NCI-H69 (cell line): ENCODE data around the gene ADCK1.
A peak's percentile ranks its signal among the peaks of the same experiment; 100 is the strongest.
"Not testable (repeated sequence)": the region's sequence is repeated elsewhere in the genome, so short reads cannot be mapped to it uniquely, and the experiment has no call there.

Source experiments
- DNase-seq: peaks from one replicate; lab custom pipeline; 2025; lab: John Stamatoyannopoulos, UW

Gene ADCK1

DNA sequence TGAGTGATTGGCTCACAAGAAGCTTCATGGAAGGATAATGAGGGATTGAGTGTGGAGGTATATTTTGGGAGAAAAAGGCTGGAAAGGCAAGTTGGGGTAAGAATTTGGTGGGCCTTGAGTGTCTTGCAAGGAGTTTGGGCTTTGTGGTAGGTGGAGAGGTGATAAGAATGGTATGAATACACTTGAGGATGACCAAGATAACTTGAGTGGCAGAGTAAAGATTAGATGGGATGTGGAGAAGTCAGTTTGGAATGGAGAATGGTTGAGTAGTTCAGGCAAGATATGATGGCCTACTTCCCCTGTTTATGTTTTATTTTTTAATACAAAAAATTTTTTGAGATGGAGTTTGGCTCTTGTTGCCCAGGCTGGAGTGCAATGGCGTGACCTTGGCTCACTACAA is 9.1 kb downstream of the ADCK1 start:
- DNase-seq = no peak

DNA sequence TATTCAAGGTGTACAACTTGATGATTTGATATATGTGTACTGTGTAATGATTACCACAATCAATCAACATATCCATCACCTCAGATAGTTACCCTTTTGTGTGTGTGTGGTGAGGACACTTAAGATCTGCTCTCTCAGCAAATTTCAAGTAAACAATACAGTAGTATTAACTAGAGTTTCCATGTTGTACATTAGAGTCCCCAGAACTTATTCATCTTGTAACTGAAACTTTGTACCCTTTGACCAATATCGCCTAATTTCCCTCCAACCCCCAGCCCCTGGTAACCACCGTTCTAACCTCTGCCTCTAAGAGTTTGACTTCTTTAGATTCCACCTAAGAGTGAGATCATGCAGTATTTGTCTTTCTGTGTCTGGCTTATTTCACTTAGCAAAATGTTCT is 12.1 kb downstream of the ADCK1 start:
- DNase-seq = no peak

DNA sequence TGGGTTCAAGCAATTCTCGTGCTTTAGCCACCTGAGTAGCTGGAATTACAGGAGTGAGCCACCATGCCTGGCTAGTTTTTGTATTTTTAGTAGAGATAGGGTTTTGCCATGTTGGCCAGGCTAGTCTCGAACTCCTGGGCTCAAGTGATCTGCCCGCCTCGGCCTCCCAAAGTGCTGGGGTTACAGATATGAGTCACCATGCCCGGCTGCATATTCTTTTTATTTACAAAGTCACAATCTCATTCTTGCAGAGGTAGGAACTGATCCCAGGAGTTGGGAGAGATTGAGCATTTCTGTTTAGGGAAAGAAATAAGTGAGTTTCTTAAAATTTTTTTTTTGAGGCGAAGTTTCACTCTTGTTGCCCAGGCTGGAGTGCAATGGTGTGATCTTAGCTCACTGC is 12.8 kb downstream of the ADCK1 start:
- not testable (repeated sequence) for DNase-seq

DNA sequence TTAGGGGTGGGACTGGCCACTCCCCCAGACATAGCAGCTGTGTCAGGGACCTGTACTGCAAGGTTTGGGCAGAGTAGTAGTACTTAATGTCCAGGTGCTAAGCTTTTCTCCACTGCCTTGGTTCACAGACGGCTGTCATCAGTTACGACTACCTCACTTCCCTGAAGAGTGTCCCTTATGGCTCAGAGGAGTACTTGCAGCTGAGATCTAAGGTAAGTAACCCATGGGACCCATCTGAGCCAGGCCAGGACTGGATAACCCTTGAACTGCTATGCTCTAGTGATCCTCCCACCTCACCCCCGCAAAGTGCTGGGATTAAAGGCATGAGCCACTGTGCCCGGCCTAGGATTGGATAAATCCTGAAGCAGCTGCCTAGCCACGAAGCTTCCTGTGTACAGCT is 22.4 kb downstream of the ADCK1 start:
- no peak for DNase-seq

DNA sequence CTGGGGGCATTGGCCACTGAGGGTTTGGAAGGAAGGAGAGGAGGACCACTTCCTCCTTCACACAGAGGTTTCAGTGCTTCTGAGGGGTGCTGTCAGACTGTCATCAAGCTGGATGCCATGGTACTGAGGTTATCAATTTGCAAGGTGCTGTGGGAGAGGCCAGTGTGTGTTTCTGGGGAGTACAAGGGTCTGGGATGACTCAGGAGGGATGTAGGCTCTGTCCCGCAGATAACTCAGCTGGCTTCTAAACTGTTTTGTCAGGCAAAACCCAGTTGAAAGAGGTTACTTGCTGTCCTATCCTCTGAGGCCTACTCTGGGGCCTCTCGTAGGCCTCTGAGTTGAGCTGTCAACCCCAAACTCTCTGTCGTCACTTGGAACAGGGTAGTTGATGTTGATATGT is 22.8 kb downstream of the ADCK1 start:
- DNase-seq = no peak

DNA sequence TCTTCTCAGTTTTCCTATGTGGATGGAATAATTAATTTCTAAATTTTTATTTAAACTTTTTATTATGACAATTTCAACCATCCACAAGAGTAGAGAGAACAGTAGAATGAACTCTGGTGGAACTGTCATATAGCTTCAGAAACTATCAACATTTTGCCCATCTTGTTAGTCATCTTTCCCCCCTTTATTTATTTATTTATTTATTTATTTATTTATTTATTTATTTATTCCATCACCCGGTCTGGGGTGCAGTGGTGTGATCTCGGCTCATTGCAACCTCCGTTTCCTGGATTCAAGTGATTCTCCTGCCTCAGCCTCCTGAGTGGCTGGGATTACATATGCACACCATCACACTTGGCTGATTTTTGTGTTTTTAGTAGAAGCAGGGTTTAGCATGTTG is 23.5 kb downstream of the ADCK1 start:
- DNase-seq = no peak

DNA sequence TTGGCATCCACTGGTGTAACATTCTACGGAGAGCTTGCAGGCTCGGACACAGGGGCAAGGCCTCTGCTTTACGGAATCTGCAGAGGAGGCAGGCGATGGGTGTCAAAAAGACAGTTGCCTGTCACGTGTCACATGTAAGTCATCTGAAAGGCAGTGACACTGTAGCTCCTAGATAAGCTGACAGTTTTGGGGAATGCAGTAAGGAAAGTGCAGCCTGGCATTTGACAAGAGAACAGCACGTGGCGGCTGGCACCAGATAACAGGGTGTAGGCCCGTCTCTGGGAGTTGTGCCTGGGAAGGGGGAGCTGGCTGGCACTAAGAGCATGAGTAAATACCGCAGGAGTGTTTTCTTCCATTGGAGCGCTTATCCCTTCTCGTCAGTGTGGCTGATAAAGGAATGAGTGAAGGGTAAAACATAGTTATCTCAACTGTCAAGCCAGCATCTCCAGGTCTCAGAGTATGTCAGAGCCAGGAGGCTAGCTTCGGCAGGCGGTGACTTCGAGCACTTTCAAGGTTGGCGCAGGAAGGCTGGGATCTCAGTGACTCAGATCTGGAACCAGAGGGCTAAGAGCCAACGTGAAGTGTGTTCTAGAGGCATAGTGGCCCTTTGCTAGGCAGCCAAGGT is 26.1 kb downstream of the ADCK1 start:
- DNase-seq = no peak

DNA sequence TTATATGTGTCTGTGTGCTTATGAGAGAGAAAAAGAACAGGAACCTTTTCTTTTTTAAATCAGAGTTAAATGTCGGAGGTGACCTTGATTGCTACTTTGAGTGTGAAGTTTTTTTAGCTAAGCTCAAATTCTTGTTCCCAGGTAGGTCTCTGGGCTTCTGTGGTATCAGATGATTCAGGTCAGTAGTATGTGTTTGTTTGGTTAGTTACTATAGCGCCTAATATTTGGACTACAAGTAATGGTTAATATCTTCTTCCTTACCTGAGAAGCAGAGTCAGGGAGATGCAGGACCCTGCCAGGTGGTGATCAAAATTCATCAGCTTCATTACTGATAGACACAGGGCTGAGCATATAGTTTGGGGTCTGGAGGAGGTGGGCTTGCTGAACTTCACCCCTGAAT is 30.8 kb downstream of the ADCK1 start:
- DNase-seq = no peak

DNA sequence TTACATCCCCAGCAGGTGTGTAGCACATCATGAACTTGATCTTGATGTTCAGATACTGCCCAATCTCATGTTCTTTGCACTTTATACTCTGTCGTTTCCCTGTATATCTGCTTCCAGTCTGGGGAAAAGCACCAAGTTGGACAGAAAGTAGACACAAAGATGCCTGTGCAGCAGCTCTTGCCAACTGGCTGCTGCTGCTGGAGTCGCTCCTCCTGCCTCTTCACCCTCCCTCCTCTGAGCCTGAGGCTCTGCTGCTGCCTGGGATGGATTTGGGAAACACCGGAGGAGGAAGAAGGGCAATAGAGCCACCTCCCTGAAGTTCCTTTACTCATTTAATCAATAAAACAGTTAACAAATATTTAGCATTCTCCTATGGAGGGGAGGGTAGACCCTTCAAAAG is 32.4 kb downstream of the ADCK1 start:
- DNase-seq = no peak

DNA sequence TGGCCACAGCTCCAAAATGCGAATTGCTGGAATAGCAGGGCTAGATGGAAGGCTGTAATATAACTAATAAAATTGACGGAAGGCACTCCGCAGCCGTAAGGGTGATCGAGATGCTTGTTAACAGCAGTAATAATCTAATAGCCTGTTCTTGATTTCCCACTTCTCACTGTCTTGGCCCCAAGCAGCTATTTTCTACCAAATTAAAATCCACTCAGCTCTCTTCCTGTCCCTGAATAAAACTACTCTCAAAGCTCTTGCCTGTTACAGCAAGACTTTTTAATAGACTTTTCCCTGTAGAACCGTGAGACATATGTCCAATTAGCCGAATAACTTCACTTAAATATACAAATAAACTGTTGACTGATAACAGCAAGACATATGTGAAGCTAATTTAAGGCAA is 38.0 kb downstream of the ADCK1 start:
- no peak for DNase-seq

DNA sequence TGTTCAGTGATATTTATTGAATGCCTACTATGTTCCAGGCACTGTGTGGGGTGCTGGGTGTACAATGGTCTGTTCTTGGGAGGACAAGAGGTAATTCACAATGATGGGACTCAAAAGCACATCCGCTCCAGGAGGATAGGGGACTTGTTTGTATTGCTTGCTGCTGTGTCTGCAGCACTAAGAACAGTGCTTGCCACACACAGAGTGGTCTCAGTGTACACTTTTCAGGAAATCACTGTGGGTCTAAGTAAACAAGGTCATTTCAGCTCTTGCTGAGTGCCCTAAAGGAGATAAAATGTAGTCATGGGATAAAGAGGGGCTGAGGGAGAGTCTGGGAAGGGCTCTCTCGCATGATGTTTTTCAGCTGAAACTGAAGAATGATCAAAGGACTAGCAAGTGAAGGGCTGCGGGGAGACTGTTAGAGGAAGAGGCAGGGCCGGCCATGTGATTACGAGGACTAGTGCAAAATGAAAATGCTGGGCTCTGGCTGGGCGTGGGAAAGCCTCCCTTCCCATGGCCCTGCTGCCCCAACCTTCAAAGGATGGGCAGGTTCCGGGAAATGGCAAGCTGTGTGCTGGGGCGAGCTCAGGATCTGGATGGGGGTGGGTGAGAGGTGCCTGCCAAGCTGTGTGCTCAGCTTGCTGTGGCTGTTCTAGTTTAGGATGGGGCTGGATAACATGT is 39.1 kb downstream of the ADCK1 start:
- no peak for DNase-seq

DNA sequence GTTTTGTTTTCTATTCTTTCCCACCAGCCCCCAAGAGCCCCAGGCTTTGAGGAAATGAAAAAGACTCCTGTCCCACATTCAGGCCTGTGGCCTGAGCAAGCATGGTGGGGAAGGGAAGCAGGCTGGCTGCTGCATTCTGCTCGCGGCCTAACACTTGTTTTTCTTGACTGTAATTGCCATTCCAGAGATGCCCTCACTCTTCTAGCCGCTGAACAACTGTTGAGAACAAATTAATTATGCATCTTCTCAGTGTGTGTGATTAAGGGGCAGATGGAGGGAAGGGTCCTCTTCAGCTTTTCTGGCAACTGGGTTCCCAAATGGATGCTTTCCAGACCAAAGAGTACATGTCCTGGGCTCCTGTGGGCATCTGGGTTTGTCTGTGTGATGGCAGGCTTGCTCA is 43.3 kb downstream of the ADCK1 start:
- no peak for DNase-seq

DNA sequence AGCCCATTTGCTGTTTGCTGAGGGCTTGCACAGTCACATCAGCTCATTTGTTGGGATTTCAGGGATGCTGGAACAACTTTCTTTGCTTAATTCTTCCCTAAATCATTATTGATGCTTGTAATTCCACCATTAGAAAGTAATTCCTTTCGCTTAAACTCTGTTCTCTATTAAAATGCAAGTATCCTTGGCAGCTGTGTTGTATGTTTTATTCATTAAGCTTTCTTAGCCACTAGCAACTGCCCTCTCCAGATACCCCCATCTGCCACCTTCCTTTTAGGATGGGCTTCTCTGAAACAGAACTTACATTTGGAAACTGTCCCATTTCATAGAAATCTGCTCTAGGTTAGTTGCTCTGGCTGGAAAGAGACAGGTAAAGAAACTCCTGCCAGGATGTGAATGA is 43.7 kb downstream of the ADCK1 start:
- DNase-seq = no peak

DNA sequence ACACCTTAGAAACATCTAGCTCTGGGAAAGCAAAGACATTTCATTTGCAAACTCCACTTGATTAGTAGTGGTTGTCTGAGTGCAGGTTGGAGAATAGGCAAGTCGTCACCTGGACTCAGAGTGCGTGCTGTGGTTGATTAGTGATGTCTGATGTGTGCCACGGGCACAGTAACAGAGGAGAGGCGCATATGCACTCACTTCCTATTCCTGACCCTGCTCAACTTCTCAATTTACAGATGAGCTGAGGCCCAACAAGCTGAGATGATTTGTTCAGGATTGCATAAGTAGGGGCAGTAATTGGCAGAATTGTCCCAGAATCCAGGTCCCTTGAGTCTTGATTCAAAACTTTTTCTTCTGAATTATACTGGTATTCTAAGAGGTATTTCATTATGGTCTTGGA is 44.9 kb downstream of the ADCK1 start:
- no peak for DNase-seq

DNA sequence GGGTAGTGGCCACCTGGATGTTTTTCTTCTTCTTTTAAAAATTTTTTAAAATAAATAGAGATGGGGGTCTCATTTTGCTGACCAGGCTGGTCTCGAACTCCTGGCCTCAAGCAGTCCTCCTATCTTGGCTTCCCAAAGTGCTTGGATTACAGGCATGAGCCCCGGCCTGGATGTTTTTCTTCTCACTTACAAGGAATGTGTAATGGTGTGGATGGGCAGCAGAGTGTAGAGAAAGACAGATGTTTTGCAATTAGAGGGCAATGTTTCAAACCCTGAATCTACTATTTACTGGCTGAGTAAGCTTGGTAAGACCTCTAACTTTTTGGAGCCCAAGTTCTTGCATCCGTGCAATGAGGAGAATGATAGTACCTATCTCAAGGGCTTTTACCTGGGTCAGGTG is 48.1 kb downstream of the ADCK1 start:
- DNase-seq = no peak

DNA sequence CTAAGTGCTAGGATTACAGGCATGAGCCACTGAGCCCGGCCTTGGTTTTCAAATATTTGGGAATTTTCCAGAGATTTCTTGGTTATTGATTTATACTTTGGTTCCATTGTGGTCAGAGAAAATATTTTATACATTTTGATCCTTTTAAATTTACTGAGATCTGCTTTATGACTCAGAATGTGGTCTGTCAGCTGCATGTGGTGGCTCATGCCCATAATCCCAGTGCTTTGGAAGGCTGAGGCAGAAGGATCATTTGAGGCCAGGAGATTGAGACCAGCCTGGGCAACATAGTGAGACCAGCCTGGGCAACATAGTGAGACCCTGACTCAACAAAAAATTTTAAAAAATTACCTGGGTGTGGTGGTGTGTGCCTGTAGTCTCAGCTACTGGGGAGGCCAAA is 49.8 kb downstream of the ADCK1 start:
- DNase-seq = no peak

DNA sequence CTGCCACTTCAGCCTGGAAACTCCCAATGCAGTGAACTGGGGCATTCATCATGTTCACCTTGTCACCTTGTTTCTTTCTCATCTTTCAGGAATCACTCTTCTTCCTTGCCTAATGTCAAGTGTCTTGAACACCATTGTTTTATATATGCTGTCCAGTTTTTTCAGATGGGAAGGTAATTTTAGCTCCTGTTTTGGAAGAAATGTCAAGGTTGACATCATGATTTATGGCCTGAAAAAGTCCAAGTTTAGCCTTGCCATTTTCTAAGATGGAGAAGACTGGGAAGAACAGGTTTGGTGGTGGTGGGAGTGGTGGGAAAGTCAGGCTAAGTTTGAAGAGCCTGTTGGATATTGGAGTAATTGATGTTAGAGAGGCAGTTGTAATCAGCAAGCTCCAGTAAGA is 54.0 kb downstream of the ADCK1 start:
- no peak for DNase-seq

DNA sequence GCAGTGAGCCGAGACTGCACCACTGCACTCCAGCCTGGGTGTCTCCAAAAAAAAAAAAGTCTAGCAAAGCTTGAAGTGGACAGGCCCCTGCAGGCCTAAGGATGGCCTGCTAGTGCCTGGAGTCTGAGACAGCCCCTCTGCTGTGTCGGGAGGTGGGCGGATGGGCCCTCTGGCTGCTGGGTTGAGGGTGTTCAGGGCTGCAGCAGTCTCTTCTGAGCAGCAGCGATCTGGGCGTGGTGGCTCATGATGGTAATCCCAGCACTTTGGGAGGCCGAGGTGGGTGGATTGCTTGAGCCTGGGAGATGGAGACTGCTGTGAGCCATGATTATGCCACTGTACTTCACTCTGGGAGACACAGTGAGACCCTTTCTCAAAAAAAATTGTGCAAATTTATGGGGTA is 57.0 kb downstream of the ADCK1 start:
- DNase-seq = no peak

DNA sequence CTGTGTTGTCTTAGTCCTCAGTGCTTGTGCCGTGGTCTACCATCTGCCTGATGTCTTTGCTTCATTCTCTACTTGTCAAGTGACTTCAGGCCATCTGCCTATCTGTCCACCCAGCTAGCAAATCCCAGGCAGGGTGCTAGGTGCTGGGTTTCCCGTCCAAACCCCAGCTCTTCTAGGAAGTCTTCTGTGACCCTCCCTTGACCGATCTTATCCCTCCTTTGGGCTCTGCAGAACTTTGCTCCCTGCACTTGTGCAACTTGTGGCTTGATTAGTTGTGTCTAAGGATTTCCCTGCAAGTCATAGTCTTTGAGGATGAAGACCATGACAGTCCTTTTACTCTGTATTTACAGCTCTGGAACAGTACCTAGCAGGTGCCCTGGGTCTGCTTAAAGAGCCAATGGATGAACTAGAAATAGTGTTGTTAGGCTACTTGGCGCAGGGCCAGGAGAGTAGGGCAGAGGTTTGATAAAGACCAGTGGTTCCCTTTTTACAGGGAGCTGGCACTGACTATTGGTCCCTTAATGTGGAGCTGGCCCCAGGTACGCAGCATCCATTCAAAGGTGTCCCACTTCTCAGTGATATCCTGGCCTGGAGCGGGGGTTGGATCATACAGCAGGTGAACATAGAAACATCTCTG is 60.1 kb downstream of the ADCK1 start:
- peak; percentile 21 for DNase-seq

DNA sequence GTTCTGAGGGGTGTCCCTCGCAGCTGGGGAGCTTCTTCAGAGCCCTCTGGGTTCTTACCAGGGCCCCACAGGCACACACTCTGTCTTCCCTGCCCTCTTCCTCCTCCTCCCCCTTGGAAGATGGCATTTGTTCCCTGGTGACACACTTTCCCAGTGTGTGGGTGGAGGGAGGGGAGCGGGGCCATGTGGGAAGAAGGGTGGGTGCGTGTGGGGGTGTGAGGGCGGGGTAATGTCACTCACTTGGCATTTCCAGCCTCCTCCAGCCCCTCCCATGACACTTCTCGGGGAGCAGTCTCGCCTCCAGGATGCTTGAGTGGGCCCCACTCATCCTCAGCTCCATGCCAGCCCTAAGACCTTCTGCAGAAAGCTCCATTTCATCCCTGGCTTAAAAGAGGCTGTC is 61.3 kb downstream of the ADCK1 start:
- no peak for DNase-seq

DNA sequence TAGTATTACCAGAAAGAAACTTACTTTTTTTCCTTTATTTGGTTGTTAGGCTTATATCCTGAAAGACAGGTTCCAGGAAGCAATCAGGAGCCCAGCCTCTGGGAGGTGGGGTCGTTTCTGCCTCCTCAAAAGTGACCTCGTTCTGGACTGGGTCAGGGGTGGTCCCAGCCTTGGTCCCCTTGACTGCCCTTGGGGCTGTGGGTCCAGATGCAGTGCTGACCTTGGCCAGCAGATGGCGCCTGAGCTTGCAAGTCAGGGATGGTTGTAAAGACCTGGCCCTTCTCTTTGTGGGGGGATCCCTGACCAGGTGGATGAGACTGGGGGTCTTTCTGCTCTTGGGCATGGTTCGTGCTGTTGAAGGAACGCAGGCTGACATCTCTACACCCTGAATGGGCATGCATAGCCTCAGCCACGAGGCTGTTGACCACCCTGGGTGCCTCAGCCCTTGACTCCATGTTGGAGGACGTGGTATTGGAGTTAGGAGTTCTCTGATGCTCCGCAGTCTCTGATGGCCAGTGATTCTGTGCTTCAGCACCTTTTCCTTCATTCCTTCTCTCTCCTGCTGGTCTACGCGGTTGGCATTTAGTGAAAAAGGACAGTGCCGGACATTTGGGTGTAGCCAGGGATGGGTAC is 62.4 kb downstream of the ADCK1 start:
- peak; percentile 76 for DNase-seq

DNA sequence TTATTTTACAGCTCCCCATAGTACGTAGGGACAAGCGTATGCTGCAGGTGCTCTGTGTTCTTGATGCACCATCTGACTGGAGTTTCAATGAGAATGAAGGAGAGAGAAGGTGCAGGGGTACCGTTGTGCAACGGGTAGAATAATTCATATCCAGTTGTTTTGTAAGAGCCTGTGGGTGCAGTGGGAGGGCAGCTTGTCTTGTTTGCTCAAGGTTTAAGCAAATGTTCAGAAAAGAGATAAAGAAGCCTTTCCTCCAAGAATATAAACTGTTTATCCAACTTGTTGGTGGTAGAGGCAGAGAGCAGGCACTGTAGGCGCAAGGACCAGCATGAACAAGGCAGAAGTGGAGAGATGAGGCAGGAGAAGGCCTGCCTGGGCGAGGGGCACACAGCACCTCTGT is 64.2 kb downstream of the ADCK1 start:
- no peak for DNase-seq

DNA sequence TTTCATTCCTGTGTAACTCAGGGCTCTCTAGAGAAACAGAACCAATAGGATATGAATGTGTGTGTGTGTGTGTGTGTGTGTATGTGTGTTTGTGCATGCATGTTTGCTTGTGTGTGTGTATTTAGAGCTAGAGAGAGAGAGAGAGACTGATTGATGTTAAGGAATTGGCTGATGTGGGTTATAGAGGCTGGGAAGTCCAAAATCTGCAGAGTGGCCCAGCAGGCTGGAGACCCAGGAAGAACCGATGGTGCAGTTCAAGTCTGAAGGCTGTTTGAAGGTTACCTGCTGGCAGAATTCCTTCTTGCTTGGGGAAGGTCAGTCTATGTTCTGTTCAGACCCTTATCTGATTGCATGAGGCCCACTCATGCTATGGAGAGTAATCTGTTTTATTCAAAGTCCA is 64.7 kb downstream of the ADCK1 start:
- no peak for DNase-seq
